GM19099 (cell line): ENCODE measurements around the gene NSD1.

Experiments
- POLR2A ChIP-seq: IDR thresholded peaks from 3 replicates; pipeline ENCODE4 v1.6.1; 2011; ENCODE audit warnings: low read depth; ENCODE audit not compliant: insufficient read length; ENCODE audit errors: extremely low read depth

Gene NSD1

DNA sequence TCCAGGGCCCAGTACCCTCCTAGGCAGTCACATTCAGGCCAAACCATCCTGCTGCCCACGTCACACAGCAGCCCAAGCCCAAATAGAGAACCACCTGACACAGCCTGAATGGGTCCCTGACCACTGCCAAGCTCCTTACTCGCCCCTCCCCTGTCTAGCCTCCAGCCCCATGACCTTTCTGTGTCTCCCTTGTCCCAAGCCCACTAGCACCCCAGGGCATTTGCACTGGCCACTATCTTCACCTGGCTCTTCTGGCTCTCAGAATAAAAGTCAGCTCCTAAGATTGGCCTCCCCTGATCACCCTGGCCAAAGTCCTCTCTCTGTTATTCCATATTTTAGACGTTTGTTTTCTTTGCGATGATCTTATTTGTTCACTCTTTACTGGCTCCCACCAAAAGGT, 26.4 kb upstream of the NSD1 start:
- TF ChIP-seq POLR2A: no peak

DNA sequence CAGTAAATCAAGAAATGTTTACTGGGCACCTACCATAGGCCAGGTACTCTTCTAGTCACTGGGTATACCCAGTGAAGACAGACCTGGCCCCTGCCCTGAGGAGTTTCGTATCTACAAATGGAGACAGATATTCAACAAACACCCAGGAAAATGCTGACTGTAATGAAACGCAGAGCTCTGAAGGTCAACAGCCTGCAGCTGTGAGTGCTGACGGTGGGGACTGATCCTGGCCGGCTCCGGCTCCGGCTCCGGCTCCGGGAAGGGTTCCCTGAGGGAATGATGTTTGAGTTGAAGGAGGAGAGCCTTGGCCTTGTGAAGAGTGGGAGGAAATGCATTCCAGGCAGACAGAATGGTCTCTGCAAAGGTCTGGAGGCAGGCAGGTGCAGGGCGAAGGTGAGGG, 23.8 kb upstream of the NSD1 start:
- TF ChIP-seq POLR2A: no peak

DNA sequence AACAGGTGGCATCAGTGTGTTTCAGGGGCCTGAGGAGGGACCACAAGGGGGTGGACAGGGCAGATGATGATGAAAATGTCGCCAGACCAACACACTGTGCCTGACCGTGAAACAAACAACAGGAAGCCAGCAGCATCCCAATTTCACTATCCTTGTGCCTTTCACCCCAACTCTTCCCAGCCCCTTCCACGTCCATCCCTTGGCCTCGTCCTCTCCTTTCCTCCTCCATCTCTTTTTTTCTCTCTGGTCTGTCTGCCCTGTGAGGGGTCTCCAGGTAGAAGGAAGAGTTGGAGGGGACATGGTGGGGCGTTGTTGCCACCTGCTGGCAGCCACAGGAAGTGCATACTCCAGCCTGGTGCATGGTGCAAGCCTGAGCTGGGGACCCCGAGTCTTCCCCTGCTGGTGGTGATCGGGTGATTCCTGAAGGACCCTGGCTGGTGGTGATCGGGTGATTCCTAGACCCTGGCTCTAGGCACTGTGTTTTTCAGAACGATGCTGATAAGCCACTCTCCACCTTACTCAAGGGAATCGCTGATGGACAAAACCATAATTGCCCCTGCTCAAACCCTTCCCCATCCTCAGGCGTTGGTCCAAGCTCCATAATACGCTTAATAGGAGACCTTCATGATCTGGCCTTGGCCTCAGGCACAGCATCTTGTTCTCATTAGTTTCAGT, 21.7 kb upstream of the NSD1 start:
- no peak for TF ChIP-seq POLR2A

DNA sequence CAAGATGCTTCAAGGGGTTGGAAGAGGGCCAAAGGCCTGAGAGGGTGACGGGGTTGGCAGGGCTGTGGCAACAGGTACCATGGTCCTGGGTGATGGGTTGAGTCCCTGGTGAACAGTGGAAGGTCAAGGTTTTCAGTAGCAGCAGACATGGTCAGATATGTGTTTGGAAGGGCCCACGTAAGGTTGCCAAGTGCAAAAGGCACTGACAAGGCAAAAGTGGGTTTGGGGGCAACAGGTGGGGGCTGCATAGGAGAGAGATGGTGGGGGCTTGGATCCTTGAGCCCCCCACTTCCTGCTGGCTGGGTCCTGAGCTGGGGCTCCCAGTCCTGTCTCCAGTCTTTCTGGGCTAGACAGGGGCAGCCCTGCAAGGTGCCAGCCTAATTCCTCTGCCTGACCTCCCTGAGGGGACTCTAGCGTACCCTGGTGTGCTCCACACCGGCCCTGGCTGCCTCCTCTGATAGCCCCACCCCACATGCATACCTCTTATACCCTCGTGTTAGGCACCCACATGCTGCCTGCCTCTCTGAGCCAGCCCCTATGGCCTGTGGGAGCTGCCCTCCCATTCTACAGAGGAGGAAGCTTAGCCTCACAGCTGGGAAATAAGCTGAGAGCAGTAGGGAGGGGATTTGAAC, 20.9 kb upstream of the NSD1 start:
- TF ChIP-seq POLR2A: no peak

DNA sequence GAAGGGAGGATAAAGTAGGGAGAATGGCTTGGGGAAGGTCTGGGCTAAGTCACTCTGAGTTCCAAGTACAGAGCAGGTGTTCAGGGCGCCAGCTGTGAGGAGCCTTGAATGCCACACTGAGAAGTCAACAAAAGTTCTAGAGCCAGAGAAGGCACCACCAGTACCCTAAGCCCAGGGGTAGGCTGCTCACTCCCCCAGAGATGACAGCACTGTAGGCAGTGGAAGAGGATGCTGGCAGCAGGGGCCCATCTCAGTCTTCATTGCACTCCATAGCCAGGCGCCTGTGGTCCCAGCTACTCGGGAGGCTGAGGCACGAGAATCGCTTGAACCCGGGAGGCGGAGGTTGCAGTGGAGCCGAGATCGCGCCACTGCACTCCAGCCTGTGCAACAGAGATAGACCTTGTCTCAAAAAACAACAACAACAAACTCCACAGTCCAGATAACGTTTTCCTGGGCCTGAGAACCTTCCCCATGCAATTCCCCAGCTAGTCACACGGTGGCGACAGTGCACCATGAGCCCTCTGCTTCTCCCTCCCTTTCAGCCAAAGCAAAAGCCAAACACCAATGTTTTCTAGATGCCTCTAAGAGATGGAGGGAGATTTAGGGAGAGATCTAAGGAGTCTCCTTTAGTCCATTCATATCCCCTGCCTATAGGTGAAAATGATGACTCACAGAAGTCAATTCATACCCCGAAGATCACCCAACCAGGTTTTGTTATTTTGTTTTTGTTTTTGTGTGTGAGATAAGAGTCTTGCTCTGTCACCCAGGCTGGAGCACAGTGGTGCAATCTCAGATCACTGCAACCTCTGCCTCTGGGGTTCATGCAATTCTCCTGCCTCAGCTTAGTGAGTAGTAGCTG, 19.8 kb upstream of the NSD1 start:
- TF ChIP-seq POLR2A: no peak

DNA sequence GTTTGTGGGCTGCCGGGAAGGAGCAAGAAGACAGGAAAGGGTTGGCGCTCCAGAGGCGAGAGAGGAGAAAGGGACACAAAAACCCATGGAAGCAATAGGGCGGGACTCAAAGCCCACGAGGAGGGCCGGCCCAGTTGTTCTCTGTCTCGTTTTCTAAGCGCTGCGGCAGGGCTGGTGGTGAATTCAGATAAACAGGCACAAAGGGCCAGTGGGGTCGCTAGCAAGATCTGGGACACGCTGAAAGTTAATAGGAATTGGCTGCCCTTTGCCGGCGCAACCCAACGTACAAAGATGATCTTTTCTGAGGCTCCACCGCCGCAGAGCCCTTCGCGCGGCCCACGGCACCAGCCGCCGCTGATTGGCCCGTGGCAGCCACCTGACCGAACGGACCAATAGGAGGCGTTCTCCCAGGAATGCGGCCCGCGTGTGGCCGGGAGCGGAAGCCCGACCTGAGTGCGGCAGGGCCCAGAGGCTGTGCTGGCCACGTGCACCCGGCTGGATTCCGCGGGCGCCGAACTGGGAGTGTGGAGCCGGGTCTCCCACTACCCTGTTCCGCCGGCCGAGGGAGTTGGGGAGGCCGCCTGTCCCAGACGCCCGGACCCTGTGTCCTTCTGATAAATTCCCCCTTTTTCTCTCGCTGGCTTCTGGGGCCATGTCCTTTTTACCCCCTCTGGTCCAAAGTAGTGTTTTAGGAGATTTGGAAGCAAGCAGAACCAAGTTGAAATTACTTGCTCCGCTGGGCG, 16.8 kb upstream of the NSD1 start:
- TF ChIP-seq POLR2A: peak; percentile 61

DNA sequence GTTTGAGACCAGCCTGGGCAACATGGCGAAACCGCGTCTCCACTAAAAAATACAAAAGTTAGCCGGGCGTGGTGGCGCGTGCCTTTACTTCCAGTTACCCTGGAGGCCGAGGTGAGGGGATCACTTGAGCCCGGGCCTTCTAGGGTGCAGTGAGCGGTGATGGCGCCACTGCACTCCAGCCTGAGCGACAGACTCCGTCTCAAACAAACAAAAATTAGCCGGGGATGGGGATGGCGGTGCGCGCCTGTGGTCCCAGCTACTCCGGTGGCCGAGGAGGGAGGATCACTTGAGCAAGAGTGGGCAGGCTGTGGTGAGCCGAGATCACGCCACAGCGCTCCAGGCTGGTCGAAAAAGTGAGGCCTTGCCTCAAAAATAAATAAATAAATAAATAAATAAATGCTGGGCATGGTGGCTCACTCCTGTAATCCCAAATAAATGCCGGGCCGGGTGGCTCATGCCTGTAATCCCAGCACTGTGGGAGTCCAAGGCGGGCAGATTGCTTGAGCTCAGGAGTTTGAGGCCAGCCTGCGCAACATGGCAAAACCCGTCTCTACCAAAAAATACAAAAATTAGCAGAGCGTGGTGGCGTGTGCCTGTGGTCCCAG, 16.0 kb upstream of the NSD1 start:
- no peak for TF ChIP-seq POLR2A

DNA sequence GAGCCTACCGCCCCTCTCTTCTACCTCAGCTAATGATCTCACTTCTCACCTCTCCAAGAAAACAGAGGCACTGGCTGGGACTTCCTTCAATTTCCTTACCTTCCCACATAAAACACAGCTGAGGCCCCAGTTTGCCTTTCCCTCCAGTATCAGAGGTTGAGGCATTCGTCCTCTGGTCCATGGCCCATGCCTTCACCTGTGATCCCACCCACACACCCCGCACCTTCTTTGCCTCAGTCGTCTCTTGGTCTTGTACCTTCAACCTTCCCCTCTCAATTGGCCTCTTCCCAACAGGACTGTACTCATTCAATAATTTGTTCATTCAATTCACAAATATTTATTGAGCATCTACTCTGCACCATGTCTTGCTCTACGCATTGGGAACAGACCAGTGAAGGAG, 11.0 kb upstream of the NSD1 start:
- no peak for TF ChIP-seq POLR2A

DNA sequence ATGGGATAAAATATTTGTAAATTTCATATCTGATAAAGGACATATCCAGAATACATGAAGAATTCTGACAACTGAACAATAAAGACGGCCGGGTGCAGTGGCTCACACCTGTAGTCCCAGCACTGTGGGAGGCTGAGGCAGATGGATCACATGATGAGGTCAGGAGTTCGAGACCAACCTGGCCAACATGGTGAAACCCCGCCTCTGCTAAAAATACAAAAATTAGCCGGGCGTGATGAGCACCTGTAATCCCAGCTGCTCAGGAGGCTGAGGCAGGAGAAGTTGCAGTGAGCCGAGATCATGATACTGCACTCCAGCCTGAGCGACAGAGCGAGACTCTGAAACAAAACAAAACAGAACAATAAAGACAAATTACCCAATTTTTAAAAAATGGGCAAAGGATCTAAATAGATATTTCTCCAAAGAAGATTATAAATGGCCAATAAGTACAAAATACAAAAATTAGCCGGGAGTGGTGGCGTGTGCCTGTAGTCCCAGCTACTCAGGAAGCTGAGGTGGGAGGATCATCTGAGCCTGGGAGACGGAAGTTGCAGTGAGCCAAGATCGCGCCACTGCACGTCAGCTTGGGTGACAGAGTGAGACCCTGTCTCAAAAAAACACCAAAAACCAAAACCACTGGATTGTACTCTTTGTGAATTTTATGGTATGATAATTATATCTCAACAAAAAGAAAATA, 9.6 kb upstream of the NSD1 start:
- peak; percentile 13 for TF ChIP-seq POLR2A

DNA sequence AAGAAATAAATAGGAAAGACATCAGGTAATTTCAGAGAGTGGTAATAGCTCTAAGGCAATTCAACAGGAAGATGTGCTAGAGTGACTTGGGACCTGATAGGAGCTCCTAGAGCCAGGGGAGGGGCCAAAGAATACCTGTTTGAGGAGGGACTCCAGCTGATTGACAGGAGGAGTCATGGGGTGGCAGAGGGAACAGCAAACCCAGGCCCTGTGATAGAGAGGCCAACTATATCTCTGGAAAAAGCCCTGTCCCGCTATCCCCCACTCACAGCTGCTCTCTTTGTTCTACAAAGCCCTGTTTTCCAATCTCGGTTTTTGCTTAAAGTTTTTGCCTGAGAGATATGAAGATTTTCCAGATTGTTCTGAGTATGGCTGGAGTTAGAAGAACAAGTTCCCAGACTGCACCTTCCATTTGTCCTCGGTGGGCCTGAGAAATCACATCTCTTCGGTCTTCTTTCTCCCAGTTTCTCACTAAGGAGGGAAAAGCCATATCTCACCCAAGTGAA, 9.0 kb upstream of the NSD1 start:
- peak; percentile 9 for TF ChIP-seq POLR2A

DNA sequence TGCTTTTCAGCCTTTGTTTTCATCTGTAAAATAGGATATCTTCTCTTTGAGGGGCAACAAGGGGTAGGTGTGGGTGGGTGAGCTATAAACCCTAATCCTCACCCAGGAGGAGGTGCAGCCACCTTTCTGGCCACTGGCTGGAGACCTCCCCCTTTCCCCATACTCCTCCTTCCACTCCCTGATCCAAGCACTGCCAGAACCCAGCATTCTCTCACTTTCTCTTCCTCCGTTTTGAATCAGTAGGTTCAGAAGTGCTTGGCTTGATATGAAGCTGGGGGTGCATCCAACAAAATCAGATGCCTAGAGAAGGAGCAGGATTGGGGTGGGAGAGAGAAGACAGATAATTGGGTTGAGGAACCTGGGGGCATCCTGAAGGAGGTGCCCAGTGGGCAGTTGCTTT, 6.8 kb upstream of the NSD1 start:
- TF ChIP-seq POLR2A: no peak

DNA sequence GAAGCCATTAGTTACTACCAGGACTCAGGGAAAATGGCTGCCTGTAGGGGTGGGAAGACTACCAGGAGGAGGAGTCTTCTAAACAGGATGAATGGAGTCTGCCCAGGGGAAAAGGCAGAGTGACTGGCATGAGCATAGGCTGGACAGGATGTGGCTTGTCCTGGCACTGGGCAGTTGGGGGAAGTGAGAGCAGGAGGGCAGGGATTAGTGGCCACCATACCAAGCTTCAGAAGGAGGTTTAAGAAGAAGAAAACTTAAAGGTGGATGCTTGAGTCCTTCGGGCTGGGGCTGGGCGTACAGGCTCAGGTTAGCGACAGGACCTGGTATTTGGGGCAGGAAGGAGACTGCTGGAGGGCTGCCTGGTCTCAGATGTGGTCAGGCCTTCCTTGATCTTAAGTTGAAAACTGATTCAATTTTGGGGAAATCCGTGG, 5.0 kb upstream of the NSD1 start:
- no peak for TF ChIP-seq POLR2A

DNA sequence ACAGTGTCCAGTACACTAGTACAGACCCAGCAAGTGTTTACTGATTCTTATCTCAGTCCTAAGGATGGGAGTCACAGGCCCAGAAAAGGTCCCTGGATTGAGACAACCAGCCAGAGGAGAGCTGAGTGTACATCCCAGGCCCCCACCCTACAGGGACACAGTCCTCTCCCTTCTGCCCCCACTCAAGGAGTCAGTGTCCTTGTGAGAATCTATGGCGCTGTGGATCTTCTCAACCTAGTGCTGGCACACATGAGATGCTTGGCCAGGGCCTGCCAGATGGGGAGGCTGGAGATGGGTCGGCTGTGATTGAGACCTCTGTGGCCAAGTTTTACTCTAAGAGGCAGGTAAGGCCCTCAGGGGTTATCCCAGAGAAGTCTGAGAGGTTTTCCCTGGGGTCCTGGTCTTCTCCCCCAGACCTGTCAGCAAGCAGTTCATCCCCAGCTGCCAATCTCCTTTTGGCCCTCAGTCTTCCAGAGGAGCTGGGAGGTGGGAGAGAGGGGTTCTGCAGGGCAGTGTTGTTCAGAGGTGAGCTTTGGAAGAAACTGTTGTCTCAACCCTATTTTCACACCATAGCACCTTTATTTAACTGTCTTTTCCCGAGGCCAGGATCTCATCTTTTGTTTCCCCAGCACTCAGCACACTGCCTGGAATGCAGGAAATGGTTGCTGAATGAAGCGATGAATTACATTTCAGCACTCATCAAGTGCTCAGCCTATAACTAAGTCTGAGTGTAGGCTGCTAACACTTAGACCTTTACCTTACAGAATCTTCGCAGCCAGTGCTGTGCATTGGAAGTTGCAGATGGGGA, 3.2 kb upstream of the NSD1 start:
- no peak for TF ChIP-seq POLR2A
